NCI-H1930 (cell line): ENCODE data around the gene DHX40.
"Not testable (repeated sequence)": the region's sequence is repeated elsewhere in the genome, so short reads cannot be mapped to it uniquely, and the experiment has no call there.

Experiments
- DNase-seq, 2 experiments: peaks; one replicate each; lab custom pipeline; 2025; lab: John Stamatoyannopoulos, UW

DHX40 gene

GRCh38 chr17:59558039-59558438 lies 7.4 kb upstream of the DHX40 start:
- no peak for DNase-seq

- DNase-seq, result no peak
Measured at GRCh38 chr17:59558953-59559352, 6.5 kb upstream of the DHX40 start.

GRCh38 chr17:59561042-59561441 lies 4.4 kb upstream of the DHX40 start:
- DNase-seq, result no peak

DNA sequence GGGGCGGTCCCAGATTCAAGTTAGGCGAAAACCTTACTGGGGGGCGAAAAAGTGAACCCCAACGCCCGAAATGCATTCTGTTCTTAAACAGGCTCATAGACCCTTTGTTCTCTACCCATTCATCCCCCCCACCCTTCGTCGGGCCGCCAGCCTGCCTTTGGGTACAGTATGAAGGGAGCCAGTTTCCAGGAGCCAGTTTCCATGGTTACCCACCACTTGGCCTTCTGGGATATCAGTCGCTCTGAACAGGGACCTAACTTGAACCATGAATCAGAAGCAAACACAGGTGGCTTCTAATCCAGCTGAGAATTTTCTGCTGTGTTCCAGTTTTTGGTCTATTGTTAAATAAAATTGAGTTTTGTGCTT lies 532 bp downstream of the DHX40 start:
- peak; percentile 22 to 29 for DNase-seq

- DNase-seq, result not testable (repeated sequence)
Measured at GRCh38 chr17:59569151-59569550, 3.7 kb downstream of the DHX40 start.

- no peak for DNase-seq
Measured at GRCh38 chr17:59572301-59572924, 7.0 kb downstream of the DHX40 start.

GRCh38 chr17:59584168-59584567 lies 18.8 kb downstream of the DHX40 start:
- not testable (repeated sequence) for DNase-seq

GRCh38 chr17:59600169-59600568 lies 34.8 kb downstream of the DHX40 start:
- no peak for DNase-seq

GRCh38 chr17:59601130-59601529 lies 35.7 kb downstream of the DHX40 start:
- DNase-seq, result no peak

- DNase-seq, result no peak
Measured at GRCh38 chr17:59607061-59607460, 41.7 kb downstream of the DHX40 start.

DNA sequence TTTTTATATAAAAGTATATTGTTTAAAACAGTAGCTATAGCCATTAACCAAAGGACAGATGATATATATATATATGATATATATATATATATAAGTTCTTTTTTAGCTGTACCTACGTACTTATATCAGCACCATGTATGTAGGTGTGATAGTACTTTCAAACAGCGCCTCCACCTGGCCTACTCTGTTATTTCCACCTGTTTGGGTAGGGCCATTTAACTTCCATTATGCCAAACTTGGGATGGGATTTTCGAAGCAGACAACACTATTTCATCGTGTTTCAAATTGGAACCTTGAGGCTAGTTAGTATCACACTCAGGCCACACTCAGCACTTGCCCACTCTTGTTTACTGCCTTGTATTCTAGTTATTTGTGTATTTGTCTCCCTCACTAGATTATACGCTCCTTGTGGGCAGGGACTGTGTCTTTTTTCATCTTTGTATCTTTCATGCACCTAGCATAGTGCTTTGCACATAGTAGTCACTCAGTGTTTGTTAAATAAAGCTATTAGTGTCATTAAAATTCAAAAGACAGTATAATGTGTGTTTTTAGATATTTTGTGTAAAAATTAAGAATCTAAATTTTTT lies 42.5 kb downstream of the DHX40 start:
- no peak for DNase-seq

GRCh38 chr17:59611503-59611902 lies 46.1 kb downstream of the DHX40 start:
- no peak for DNase-seq

GRCh38 chr17:59616253-59616920 lies 51.0 kb downstream of the DHX40 start:
- DNase-seq, result no peak

DNA sequence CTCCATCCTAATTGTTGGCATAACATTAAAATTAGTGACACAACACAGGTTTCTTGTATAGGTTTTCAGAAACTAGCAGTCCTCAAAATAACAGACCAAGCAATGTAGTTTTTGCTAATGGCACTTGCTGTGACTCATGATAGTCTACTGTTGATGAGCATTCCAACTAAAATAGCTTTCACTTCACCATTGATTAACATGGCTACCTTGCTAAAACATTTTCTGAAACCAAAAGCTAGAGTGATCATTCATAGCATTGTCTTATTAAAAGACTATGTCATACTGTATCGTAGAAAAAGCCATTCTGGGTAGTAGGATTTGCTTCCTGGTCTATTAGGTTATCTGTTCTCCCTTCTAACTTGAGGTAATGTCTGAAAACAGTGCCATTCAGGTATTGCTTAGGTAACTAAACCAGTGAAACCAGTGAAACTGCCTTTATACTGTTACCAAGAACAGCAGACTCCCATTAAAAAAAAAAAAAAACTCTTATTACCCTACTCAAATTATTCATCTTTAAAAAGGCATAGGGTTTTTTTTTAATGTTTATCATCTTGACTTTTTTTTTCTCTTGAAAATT lies 51.8 kb downstream of the DHX40 start:
- DNase-seq, result no peak

DNA sequence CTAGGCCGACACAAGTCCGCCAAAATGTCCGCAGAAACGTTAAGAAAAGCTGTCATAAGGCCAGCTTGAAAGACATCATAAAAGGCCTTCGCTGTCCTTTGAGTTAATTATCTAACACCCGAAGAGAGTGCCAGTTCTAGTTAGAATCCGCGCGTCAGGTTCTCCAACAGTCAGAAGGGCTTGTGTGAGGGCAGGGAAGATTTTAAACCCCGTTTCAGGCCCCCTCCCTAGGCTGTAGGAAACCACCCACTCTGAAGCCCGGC lies 53.6 kb downstream of the DHX40 start:
- DNase-seq, result no peak

DNA sequence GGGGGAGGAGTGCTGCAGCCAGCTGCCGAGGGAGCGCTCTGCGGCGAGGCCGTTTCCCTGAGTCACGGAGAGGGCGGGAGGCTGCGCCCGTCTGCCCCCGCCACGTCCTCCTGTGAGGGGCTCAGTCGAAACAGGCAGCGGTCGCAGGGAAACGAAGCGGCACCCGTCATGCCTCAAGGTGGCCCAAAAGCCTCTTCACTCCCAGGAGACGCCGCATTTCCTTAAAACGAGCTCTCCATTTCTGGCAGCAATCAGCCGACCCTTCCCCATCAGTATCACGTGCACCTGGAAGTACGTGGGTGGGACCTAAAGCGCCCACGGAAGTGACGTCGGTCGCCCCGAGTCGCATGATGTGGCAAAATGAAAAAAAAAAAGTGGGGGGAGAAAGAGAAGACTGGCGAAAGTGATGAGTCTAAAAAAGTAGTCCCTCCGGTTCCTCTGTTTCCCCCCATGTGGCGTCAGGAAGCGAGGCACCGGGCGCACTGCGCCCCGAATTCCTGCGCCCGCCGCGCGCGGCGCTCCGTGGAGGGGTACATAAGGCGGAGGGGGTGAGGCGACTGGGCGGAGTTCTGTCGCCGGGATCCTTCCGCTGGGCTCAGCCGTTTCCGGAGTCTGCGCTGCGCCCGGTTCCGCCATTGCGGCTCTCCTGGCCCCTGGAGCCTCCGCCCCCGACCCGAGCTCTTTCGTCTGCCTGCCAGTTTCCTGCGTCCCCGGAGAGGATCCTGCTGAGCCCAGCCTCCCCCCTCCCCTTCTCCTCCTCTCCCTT lies 54.1 kb downstream of the DHX40 start, which contains the start of gene CLTC:
Gene CLTC (plus strand): TSS at position 598 of the 766 bp plus-strand sequence. CDS start 237 bp downstream, outside the sequence.
- DNase-seq, result peak; percentile 77 to 88

DNA sequence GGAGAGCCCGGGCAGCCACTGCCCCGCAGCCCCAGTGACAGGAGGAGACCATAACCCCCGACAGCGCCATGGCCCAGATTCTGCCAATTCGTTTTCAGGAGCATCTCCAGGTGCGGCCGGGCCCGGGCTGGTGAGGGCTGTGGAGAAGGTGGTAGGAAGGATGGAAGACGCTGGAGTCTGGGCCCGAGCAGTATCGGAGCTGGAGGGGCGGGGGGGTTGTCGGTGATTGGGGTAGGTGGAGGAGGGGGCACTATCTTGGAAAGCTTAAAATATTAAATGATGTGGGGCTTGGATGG lies 54.6 kb downstream of the DHX40 start:
- DNase-seq, result no peak

GRCh38 chr17:59620518-59621259 lies 55.3 kb downstream of the DHX40 start:
- DNase-seq, result no peak

GRCh38 chr17:59621771-59622170 lies 56.4 kb downstream of the DHX40 start:
- no peak for DNase-seq

- no peak for DNase-seq
Measured at GRCh38 chr17:59623151-59623550, 57.7 kb downstream of the DHX40 start.

GRCh38 chr17:59626756-59627155 lies 61.3 kb downstream of the DHX40 start:
- DNase-seq, result no peak

DNA sequence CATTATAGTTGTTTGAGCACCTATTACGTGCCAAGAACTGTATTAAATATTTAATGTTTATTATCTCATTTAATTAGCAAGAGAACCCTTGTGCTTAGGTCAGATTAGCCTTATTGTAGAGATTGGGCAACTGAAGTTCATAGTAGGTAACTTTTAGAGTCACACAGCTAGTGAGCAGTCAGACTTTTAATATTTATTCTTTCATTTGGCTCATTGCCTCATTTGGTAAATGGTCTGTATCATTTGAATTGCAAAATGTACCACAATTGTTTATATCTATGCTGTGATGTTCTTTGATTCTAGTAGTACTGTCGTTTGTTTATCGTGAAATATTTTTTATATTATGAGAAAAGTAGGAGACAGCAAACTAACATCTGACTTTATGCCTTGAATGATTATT lies 61.9 kb downstream of the DHX40 start:
- no peak for DNase-seq
